PFSK-1 (cell line): ENCODE data around the gene SUPT6H.

Experiments
- POLR2AphosphoS5 ChIP-seq: IDR thresholded peaks from 2 replicates; pipeline ENCODE4 v1.6.1; 2012; ENCODE audit warnings: low read depth, mild to moderate bottlenecking, control low read depth, low read length, moderate library complexity
- SIN3A ChIP-seq: IDR thresholded peaks from 2 replicates; pipeline ENCODE4 v1.6.1; 2012; ENCODE audit warnings: mild to moderate bottlenecking, low read length, moderate library complexity, borderline replicate concordance; ENCODE audit not compliant: insufficient read depth
- TAF1 ChIP-seq: IDR thresholded peaks from 2 replicates; pipeline ENCODE4 v1.6.1; 2012; ENCODE audit warnings: low read length, control low read depth, borderline replicate concordance; ENCODE audit not compliant: insufficient read depth
- TF ChIP-seq, protein P1 (sequence below), 2 experiments: IDR thresholded peaks; 2 replicates each; pipeline versions ENCODE4 v1.6.1 to v1.8.0; 2011 to 2012; ENCODE audit warnings: low read depth in 2 of 2, low read length in 2 of 2, control low read depth in 1 of 2, inconsistent platforms in 1 of 2, mild to moderate bottlenecking in 1 of 2, moderate library complexity in 1 of 2; ENCODE audit not compliant: insufficient read depth in 1 of 2

DNA sequence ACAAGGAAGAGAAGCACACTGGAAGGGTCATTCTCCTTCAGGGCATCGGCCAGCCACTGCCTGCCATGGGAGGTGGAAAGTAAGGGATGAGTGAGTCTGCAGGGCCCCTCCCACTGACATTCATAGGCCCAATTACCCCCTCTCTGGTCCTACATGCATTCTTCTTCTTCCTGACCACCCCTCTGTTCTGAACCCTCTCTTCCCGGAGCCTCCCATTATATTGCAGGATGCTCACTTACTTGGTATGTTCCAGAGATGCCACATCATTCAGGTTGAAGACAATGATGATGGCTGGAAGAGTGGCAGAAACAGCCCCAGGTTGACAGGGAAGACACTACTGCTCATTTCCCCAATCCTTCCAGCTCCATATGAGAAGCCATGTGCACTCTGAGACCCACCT, 53.2 kb downstream of the SUPT6H start:
- TF ChIP-seq POLR2AphosphoS5 (no peak), TAF1 (no peak), SIN3A (no peak)
- TF ChIP-seq, protein P1, sequence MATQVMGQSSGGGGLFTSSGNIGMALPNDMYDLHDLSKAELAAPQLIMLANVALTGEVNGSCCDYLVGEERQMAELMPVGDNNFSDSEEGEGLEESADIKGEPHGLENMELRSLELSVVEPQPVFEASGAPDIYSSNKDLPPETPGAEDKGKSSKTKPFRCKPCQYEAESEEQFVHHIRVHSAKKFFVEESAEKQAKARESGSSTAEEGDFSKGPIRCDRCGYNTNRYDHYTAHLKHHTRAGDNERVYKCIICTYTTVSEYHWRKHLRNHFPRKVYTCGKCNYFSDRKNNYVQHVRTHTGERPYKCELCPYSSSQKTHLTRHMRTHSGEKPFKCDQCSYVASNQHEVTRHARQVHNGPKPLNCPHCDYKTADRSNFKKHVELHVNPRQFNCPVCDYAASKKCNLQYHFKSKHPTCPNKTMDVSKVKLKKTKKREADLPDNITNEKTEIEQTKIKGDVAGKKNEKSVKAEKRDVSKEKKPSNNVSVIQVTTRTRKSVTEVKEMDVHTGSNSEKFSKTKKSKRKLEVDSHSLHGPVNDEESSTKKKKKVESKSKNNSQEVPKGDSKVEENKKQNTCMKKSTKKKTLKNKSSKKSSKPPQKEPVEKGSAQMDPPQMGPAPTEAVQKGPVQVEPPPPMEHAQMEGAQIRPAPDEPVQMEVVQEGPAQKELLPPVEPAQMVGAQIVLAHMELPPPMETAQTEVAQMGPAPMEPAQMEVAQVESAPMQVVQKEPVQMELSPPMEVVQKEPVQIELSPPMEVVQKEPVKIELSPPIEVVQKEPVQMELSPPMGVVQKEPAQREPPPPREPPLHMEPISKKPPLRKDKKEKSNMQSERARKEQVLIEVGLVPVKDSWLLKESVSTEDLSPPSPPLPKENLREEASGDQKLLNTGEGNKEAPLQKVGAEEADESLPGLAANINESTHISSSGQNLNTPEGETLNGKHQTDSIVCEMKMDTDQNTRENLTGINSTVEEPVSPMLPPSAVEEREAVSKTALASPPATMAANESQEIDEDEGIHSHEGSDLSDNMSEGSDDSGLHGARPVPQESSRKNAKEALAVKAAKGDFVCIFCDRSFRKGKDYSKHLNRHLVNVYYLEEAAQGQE (IDR thresholded peaks at IDR 0.05; ENCODE audit: insufficient read depth in 1 of 2, low read depth in 2 of 2, low read length in 2 of 2) = no peak
